ENCODE measurements around the gene DCLK1.
A peak's percentile ranks its signal among the peaks of the same experiment; 100 is the strongest.

DCLK1 gene

DNA sequence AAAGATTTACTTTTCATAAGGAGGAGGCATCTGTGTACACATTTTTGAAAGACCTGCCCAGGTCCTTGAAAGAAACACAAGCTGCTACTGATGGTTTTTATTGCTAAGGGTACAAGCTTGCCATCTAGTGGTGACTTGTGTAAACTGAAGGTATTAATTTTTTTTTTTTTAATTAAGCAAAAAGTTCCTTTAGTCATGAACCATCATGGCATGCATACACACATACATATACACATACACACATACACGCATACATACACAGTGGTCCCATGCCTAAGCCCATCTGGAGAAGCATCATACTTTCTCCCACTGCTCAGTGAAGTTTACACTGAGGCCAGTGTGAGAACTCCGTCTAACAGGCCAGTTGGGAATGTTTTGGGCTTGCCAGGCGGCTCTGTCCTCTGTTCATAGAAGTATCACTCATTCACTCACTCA is 312.5 kb downstream of the DCLK1 start:
- no peak overlapping the region for H3K4me3 ChIP-seq (ENCODE audit: low read depth, low read length)
- TF ChIP-seq, protein P1, sequence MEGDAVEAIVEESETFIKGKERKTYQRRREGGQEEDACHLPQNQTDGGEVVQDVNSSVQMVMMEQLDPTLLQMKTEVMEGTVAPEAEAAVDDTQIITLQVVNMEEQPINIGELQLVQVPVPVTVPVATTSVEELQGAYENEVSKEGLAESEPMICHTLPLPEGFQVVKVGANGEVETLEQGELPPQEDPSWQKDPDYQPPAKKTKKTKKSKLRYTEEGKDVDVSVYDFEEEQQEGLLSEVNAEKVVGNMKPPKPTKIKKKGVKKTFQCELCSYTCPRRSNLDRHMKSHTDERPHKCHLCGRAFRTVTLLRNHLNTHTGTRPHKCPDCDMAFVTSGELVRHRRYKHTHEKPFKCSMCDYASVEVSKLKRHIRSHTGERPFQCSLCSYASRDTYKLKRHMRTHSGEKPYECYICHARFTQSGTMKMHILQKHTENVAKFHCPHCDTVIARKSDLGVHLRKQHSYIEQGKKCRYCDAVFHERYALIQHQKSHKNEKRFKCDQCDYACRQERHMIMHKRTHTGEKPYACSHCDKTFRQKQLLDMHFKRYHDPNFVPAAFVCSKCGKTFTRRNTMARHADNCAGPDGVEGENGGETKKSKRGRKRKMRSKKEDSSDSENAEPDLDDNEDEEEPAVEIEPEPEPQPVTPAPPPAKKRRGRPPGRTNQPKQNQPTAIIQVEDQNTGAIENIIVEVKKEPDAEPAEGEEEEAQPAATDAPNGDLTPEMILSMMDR (IDR thresholded peaks at IDR 0.05; ENCODE audit: borderline replicate concordance, insufficient read depth, low read depth, low read length): peak; percentile 44; the same call in 1 of the 2 replicates

DNA sequence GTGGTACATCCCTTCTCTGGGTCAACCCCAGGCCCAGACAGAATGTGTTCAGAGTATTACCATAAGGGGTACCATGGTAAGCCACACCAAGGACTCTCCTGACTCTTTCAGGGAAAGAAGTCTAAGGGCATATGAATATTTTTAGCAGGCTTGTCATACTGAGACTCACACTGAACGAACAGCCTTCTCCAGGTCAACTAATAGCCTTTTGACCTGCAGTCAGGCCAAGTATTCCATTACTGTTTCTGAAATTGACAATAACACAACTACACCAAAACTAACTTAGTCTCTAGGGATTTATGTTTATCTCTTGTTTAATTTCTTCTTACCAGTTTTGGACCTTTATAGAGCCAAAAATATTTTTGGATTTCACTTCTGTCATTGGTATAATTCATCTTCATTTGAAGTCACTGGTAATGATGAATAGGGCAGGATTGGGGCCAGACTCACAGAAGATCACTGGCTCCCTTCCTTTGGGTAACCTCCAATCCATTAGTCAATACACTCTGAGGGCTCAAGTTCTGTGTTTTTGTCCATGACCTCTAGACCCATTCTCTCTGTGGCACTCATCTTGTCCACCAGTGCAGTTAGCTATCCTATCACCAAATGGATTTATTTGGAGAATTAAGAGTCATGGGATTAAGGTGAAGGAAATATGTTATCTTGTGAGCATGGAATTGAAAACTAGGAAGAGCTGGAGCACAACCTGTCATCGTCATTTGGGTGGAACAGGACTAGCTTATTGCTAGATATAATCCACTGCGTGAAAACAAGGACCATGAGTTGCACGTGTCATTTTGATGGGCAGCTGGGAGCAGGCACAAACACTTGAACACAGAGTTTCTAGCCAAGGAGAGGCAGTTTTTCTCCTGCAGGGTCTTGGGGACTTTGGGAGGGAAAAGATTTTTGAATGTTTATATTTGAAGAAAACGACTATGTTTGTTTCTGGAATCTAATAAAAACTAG is 313.3 kb downstream of the DCLK1 start:
- H3K4me3 ChIP-seq (ENCODE audit: low read depth, low read length): no peak overlapping the region
- TF ChIP-seq, protein P1 (IDR thresholded peaks at IDR 0.05; ENCODE audit: borderline replicate concordance, insufficient read depth, low read depth, low read length): no peak

DNA sequence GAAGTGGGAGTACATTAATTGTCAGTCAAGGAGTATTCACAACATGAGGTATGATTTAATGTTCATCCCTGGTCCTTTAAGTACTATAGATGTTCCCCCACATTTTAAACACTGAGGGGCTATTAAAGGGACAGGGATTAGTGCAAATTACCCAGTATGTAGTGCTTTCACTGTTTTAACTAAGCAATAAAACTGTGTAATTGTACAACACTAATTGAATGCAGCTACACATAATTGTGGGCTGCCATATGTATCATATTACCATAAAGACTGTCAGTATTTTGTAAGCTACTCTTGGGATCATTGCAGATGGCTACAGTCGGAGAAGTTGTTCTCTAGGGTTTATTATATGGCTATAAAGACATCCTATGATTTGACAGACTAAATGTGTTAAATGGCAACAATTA is 316.6 kb downstream of the DCLK1 start:
- no peak overlapping the region for H3K4me3 ChIP-seq (ENCODE audit: low read depth, low read length)
- TF ChIP-seq, protein P1 (IDR thresholded peaks at IDR 0.05; ENCODE audit: borderline replicate concordance, insufficient read depth, low read depth, low read length): no peak

DNA sequence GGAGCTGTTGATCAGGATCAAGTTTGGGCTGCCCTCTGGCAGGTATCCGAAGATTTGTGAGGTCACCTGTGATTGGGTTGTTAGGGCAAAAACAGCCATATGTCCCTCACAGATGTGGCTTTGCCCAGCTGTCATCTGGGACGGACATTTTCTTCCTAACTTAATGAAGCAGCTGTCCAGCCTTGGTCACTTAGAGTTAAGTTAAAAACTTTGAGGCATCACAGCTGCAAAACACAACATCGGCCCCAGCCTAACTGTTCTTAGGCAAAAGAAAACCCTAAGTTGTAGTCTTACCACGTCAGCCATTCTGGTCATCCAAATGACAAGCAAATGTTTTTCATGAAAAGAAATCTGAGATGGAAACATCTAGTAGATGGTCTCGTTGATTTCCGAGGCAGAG is 318.4 kb downstream of the DCLK1 start:
- TF ChIP-seq, protein P1 (IDR thresholded peaks at IDR 0.05; ENCODE audit: borderline replicate concordance, insufficient read depth, low read depth, low read length): no peak
- no peak overlapping the region for H3K4me3 ChIP-seq (ENCODE audit: low read depth, low read length)

DNA sequence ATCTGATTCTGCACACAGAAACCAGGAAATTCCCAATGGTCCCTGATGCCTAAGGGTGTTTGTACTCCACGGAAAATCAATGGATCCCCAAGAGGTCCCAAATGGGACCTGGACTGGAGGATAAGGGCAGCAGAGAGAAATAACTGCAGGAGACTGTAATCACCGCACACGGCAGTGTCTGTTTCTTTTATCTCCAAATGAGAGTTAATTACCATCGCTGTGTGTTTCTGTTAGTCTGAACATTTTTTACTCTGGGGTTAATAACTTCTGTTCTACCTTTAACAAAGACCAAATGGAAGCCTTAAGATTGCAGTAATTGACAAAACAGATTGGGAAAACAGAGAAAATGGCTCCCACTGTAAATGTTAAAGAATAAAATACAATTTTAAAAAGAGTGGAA is 320.9 kb downstream of the DCLK1 start:
- TF ChIP-seq, protein P1 (IDR thresholded peaks at IDR 0.05; ENCODE audit: borderline replicate concordance, insufficient read depth, low read depth, low read length): no peak
- no peak overlapping the region for H3K4me3 ChIP-seq (ENCODE audit: low read depth, low read length)

DNA sequence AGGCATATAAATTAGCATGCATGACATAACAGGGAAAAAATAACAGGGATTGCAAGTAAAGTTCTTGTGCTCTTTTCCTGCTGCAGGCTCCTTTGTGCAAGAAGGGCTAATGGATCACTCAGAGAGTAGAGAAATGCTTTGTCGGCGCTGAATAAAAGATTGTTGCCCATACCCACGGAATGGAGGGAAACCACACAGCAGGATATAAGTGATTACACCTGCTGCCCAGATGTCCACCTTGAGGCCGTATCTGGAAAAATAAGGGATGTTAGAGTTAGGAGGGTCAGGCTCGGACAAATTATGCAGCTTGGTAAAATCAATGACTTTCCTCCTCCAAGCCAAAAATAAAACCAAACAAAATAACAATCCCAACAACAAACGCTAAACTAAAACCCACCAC is 322.3 kb downstream of the DCLK1 start:
- TF ChIP-seq, protein P1 (IDR thresholded peaks at IDR 0.05; ENCODE audit: borderline replicate concordance, insufficient read depth, low read depth, low read length): no peak
- no peak overlapping the region for H3K4me3 ChIP-seq (ENCODE audit: low read depth, low read length)

DNA sequence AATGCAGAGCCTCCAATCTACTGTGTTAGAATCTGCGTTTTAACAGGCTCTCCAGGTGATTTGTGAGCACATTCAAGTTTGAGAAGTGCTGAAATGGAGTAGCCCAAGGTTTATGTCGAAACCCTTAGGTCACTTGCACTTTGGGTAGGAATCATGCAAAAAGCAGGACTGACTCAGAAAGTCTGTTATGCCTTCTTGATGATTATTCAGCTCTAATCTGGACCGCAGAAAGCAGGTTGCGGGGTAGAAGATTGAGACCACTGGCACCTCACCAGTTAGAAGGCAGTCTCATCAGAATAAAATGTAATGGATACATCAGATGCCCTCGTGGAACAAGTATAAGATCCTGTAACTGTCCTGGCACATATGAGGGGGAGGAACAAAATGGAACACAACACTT is 326.3 kb downstream of the DCLK1 start:
- no peak overlapping the region for H3K4me3 ChIP-seq (ENCODE audit: low read depth, low read length)
- TF ChIP-seq, protein P1 (IDR thresholded peaks at IDR 0.05; ENCODE audit: borderline replicate concordance, insufficient read depth, low read depth, low read length): no peak
